HCT116 (cell line): Measurements from ENCODE around the gene ZBTB3. TPM values are rescaled to one million over a fixed set of nuclear protein-coding genes. Genes with fewer than 3 reads are reported as not detected.

Experiments used
- ATAC-seq: fragments of 200-7000 bp; cut with Tn5 transposase; 2 replicates; pipeline ENCODE4 v1.9.1; 2020; ENCODE audit warnings: mild to moderate bottlenecking, moderate library complexity
- BruUV-seq: library from RNA; stranded (reverse); fragments of 400-500 nt; replicated peaks from 2 replicates; lab custom pipeline; 2021; lab: Mats Ljungman, UMichigan
- CTCF ChIA-PET: fragments of 300-600 bp; sonication (Branson Sonifier 250); formaldehyde crosslinking; loops from one replicate; lab custom pipeline; 2021; ENCODE audit warnings: antibody characterized with exemption; lab: Charles Lee
- POLR2A ChIA-PET: fragments of 300-600, 350-600 bp; sonication (Branson Sonifier 250); formaldehyde crosslinking; loops from one replicate; lab custom pipeline; 2021; ENCODE audit warnings: antibody characterized with exemption; lab: Charles Lee
- RAD21 ChIA-PET, 2 experiments: fragments of 300-600 bp; sonication (Branson Sonifier 250); formaldehyde crosslinking; loops; one replicate each; lab custom pipeline; 2023; ENCODE audit warnings: low total read pairs in 2 of 2; ENCODE audit not compliant: uncharacterized antibody in 2 of 2, unreplicated experiment in 2 of 2, low non-redundant PET in 1 of 2; lab: Charles Lee
- DNase-seq: peaks from one replicate; pipeline ENCODE4 v3.0.0-alpha.2; 2010; ENCODE audit warnings: low read depth, low spot score
- H2AFZ ChIP-seq: fragments of 200-600 bp; shearing (Covaris generic), sonication (generic); 2 replicates; pipeline ENCODE4 v1.6.1; 2017; ENCODE audit warnings: low read depth, mixed run types, mixed read lengths, antibody characterized with exemption, low read length; ENCODE audit not compliant: poor library complexity, severe bottlenecking
- H3K27ac ChIP-seq: 2 replicates; pipeline ENCODE4 v1.5.1; 2012; ENCODE audit warnings: low read depth, low read length
- H3K27me3 ChIP-seq: fragments of 200-600 bp; sonication (generic); 2 replicates; pipeline ENCODE4 v1.6.1; 2016; ENCODE audit warnings: mixed run types, low read length, mixed read lengths; ENCODE audit not compliant: insufficient read depth
- H3K36me3 ChIP-seq, 2 experiments: fragments of 200-500 bp in 1 of 2; fragments of 200-600 bp in 1 of 2; sonication (Bioruptor generic) in 1 of 2; sonication (generic) in 1 of 2; 2 replicates each; pipeline versions ENCODE4 v1.5.1 to v1.6.1; 2014 to 2016; ENCODE audit warnings: low read length in 2 of 2, inconsistent platforms in 1 of 2, mixed read lengths in 1 of 2, mixed run types in 1 of 2; ENCODE audit not compliant: insufficient read depth in 2 of 2, control insufficient read depth in 1 of 2
- H3K4me1 ChIP-seq, 2 experiments: fragments of 200-600 bp in 1 of 2; sonication (generic) in 1 of 2; 2 replicates each; pipeline versions ENCODE4 v1.5.1 to v1.6.1; 2012 to 2017; ENCODE audit warnings: low read length in 2 of 2, inconsistent platforms in 1 of 2, mild to moderate bottlenecking in 1 of 2, mixed read lengths in 1 of 2, mixed run types in 1 of 2, moderate library complexity in 1 of 2; ENCODE audit not compliant: insufficient read depth in 2 of 2, control insufficient read depth in 1 of 2
- H3K4me2 ChIP-seq: fragments of 200-600 bp; sonication (generic); 2 replicates; pipeline ENCODE4 v1.6.1; 2017; ENCODE audit warnings: mixed run types, low read length, mixed read lengths
- H3K4me3 ChIP-seq, 2 experiments: fragments of 200-600 bp in 1 of 2; sonication (generic) in 1 of 2; replicated peaks in 1 of 2; 2 replicates each; pipeline ENCODE4 v1.5.1; 2011 to 2016; ENCODE audit warnings: low read length in 2 of 2, control low read depth in 1 of 2, low read depth in 1 of 2, mild to moderate bottlenecking in 1 of 2, mixed read lengths in 1 of 2, mixed run types in 1 of 2
- H3K79me2 ChIP-seq: fragments of 200-600 bp; sonication (generic); 2 replicates; pipeline ENCODE4 v1.6.1; 2017; ENCODE audit warnings: mild to moderate bottlenecking, mixed run types, low read length, moderate library complexity, mixed read lengths; ENCODE audit not compliant: insufficient read depth
- H3K9ac ChIP-seq: fragments of 200-600 bp; sonication (generic); 2 replicates; pipeline ENCODE4 v1.6.1; 2016; ENCODE audit warnings: low read length, mixed read lengths
- H3K9me2 ChIP-seq: fragments of 200-600 bp; sonication (generic), shearing (Covaris generic); 2 replicates; pipeline ENCODE4 v1.6.1; 2017; ENCODE audit warnings: mixed run types, mild to moderate bottlenecking, moderate library complexity; ENCODE audit not compliant: insufficient read depth
- H3K9me3 ChIP-seq, 2 experiments: fragments of 200-500 bp in 1 of 2; fragments of 200-600 bp in 1 of 2; sonication (Bioruptor generic) in 1 of 2; sonication (generic) in 1 of 2; 2 replicates each; pipeline ENCODE4 v1.6.1; 2014 to 2017; ENCODE audit warnings: low read length in 2 of 2, mixed read lengths in 2 of 2, inconsistent platforms in 1 of 2, low read depth in 1 of 2, mild to moderate bottlenecking in 1 of 2, mixed run types in 1 of 2, moderate library complexity in 1 of 2; ENCODE audit not compliant: control insufficient read depth in 1 of 2, insufficient read depth in 1 of 2
- H4K20me1 ChIP-seq: fragments of 200-600 bp; sonication (generic), shearing (Covaris generic); 2 replicates; pipeline ENCODE4 v1.6.1; 2017; ENCODE audit warnings: mixed run types, mild to moderate bottlenecking, moderate library complexity; ENCODE audit not compliant: insufficient read depth
- EGR1 ChIP-seq: IDR thresholded peaks from 2 replicates; pipeline ENCODE4 v1.6.1; 2012; ENCODE audit warnings: low read depth
- JUND ChIP-seq: IDR thresholded peaks from 2 replicates; pipeline ENCODE4 v1.6.1; 2012
- RAD21 ChIP-seq: IDR thresholded peaks from 2 replicates; pipeline ENCODE4 v1.6.1; 2012; ENCODE audit warnings: low read depth, mild to moderate bottlenecking
- YY1 ChIP-seq: IDR thresholded peaks from 2 replicates; pipeline ENCODE4 v1.6.1; 2011; ENCODE audit warnings: low read length, low read depth, moderate library complexity, mild to moderate bottlenecking; ENCODE audit not compliant: insufficient replicate concordance; ENCODE audit errors: extremely low read depth
- intact Hi-C: fragments of 100-400 bp; cut with micrococcal nuclease; formaldehyde crosslinking; loops from 2 replicates; pipeline ENCODE4 v1.10.0; 2022
- total RNA-seq: library from RNA; stranded (reverse); gene quantifications from one replicate; pipeline ENCODE4 v1.2.1, GENCODE V29; 2021; ENCODE audit not compliant: unreplicated experiment
- TF ChIP-seq, protein P1 (sequence below): IDR thresholded peaks from 2 replicates; pipeline ENCODE4 v1.6.1; 2012

Gene ZBTB3
- total RNA-seq, 1 experiment from 2014 or later, result 11.3 TPM

DNA sequence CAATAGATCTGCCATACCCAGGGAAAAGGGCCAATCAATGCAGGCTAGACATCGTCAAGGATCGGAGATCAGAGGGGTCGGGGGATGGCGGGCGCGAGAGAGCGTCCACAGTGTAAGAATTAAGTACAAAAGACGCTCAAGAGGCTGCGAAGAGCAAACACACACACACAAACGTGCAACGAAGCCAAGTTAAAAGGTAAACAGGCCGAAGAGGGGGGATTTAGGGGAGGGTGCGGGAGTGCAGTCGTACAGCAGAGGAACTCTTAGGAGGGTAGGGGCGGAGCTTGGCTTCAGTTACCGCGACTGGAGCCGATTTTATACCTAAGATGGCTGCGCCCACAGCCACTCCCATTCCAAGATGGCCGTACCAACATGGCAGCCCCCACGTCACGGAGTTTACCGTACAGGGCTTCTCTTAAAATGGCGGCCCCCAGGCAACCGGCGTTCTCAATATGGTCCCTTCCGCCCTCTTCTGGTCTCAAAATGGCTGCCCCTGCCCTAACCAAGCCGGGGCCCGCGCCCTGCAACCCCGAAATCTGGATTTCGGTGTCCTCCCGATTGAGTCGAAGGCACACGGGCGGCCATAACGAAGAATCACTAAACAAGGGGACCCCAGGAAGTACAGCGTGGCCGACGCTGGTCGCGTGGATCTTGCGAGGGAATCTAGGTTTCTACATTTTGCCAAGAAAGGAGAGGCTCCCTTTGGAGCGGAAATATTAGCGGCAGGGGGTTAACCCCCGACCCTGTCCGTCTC lies 44.5 kb downstream of the ZBTB3 start:
- Histone ChIP-seq H3K9me2 (no peaks in the 10 kb centered on the region), H3K4me1 (peaks cover 5 to 20% of the 10 kb centered on the region in 2 experiments), H2AFZ (no peak overlapping the region), H3K9ac (no peak overlapping the region), H3K27me3 (no peaks in the 10 kb centered on the region), H3K36me3 (peaks cover 24 to 44% of the 10 kb centered on the region in 2 experiments), H3K4me3 (no peak overlapping the region), H4K20me1 (no peaks in the 10 kb centered on the region), H3K9me3 (no peaks in the 10 kb centered on the region), H3K27ac (no peak overlapping the region), H3K79me2 (peaks cover 24% of the 10 kb centered on the region), H3K4me2 (no peak overlapping the region)
- ChIA-PET CTCF (no interaction called here), RAD21 (no interaction called here), POLR2A (interaction anchor here (0.9 kb wide), 1 partner anchor 41 kb away, joined by 3 read pairs; no protein-coding TSS in a partner anchor)
- ATAC-seq, result no peak
- BruUV-seq, result no TSS peak
- peak; percentile 75 for TF ChIP-seq YY1
- TF ChIP-seq, protein P1, sequence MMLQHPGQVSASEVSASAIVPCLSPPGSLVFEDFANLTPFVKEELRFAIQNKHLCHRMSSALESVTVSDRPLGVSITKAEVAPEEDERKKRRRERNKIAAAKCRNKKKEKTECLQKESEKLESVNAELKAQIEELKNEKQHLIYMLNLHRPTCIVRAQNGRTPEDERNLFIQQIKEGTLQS, result no peak
- no peak for TF ChIP-seq RAD21
- intact Hi-C loops, result no loop called here
- DNase-seq, result no peak

DNA sequence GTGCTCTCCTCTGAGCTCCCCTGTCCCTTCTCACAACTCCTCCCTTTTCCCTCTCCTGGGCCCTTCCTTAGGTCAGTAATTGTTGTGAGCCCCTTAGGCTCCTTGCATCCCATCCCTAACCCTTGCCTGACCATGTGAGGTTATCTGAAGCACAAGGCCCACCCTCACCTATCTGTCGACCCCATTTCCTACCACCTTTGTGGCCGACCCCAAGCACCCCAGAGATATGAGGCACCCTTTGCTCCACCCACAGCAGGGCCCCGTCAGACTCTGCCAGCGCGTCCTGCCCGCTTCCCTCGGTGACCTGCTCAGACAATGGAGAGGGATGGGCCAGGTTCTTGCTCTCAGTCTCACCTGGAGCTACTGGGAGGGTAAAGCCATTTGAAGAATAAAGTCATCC lies 45.2 kb downstream of the ZBTB3 start:
- no TSS peak for BruUV-seq
- Histone ChIP-seq H3K4me2 (no peak overlapping the region), H3K36me3 (peaks cover 18 to 40% of the 10 kb centered on the region in 2 experiments), H3K27me3 (no peaks in the 10 kb centered on the region), H3K4me1 (peaks cover 5 to 20% of the 10 kb centered on the region in 2 experiments), H2AFZ (no peak overlapping the region), H3K9ac (no peak overlapping the region), H3K9me3 (no peaks in the 10 kb centered on the region), H3K79me2 (peaks cover 20% of the 10 kb centered on the region), H3K9me2 (no peaks in the 10 kb centered on the region), H4K20me1 (no peaks in the 10 kb centered on the region), H3K4me3 (no peak overlapping the region), H3K27ac (no peak overlapping the region)
- DNase-seq, result no peak
- ChIA-PET CTCF (no interaction called here), POLR2A (interaction anchor here (0.9 kb wide), 1 partner anchor 40 kb away, joined by 3 read pairs; no protein-coding TSS in a partner anchor), RAD21 (no interaction called here)
- TF ChIP-seq JUND (no peak), EGR1 (no peak)
- intact Hi-C loops, result no loop called here
- ATAC-seq, result no peak
